GM21825 (cell line): ENCODE measurements around the gene MICALL2.

Experiments used
- ATAC-seq: cut with Tn5 transposase; IDR thresholded peaks from one replicate; pipeline ENCODE4 v1.9.1; 2021; ENCODE audit warnings: mild to moderate bottlenecking, moderate library complexity; ENCODE audit not compliant: unreplicated experiment

Gene MICALL2

DNA sequence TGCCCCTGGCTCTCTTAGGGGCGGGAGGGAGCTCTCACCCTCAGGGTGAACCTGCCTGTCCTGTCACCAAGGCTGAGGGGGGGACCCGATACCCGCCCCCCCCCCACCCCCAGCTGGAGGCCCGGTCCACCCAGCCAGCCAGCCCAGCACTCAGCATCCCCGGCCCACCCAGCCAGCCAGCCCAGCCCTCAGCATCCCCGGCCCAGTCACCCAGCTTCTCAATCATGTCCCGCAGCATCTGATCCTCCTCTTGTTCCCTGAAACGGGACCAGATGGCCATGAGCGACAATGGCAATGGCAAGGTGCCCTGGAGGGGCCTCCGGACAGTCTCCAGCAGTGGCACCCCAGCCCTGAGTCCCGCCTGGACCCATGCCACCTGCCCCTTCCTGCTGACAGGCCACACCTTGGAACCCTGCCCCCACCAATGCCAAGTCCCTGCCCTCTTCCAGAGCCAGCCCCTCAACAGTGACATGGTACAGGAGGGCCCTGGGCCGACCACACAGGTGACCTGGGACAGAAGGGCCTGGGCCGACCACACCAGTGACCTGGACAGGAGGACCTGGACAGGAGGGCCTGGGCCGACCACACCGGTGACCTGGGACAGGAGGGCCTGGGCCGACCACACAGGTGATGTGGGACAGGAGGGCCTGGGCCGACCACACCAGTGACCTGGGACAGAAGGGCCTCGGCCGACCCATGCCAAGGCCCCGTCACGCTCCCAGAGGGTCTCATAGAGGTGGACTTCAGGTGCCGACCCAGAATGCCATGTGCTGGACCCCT, 24.2 kb downstream of the MICALL2 start:
- ATAC-seq: no peak

- no peak for ATAC-seq
Observed at GRCh38 chr7:1434165-1434718, 25.0 kb downstream of the MICALL2 start.

DNA sequence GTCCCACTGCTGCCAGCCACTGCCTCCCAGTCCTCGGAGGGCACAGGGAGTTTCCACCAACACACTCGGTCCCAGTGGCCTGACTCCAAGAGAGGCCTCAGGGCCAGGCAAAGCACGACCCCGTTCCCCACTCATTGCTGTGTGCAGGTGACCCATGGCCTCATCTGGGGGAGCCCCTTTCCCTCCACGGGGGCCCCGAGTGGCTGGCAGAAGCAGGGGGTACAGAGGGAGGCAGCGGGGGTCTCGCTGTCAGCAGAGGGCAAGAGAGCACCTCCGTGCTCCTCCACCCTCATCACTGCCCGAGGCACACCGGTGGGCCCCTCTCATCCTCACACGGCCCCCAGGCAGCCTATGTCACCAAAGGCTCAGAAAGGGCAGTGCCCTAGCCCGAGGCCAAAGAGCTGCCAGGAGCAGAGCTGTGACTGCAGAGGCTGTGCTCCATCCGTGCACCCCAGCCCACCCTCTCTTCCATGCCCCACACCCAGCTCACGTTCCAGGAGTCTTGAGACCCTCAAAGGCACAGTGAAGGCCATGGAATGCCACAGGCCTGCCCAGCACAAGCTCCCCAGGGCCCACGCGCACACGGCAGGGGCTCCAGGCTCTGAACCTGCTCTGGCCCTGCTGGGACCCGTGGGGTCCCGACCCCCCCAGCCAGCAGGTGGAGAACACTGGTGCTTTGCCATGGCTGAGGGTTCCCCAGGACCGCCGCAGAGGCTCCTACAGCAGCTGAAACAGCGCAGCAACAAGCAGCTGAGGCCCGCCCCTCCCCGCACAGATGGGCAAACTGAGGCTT, 25.9 kb downstream of the MICALL2 start:
- ATAC-seq: no peak

GRCh38 chr7:1432411-1433082, 26.7 kb downstream of the MICALL2 start:
- ATAC-seq: no peak

- ATAC-seq: no peak
Observed at GRCh38 chr7:1431634-1432380, 27.5 kb downstream of the MICALL2 start.

DNA sequence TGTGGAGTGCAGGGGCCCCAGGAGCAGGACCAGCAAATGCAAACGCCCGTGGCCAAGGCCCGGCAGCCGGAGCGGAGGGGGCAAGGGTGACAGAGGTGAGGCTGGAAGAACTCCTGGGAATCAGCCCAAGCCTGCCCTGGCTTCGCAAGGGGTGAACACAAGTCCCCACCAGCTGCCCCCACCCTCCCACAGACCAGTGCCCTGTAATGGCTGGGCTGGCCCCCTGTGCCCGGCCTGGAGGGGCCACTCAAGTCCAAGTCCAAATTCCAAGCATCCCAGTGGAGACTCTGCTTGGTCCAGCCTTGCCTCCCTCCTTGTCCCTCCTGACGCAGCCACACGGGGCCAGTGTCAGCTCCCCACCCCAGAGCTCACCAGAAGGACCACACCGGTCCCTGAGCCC, 28.0 kb downstream of the MICALL2 start:
- ATAC-seq: no peak

GRCh38 chr7:1430056-1430845, 29.0 kb downstream of the MICALL2 start:
- ATAC-seq: no peak

DNA sequence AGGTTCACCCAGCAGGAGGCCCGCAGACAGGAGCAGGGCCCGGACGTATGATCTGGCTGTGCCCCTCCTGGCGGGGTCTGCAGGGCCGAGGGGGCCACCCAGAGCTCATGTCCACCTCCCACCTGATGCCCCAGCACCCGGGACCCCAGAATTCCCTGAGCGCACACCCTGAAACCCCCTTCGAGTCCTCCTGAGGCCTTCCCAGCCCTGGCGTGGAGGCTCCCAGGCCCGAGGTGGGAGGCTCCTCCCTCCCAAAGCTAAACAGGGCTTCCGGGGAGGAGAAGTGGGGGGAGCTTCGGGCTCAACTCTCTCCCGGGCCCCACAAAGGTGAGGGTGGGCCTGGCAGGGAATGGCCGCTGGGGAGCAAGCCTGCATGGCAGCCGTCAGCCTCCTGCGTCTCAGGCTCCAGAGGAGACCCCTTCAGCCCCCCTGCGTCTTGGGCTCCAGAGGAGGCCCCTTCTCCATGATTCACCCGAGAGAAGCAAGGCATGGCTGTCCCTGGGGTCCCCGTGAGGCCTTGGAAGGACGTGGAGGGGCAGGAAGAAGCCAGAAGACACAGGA, 30.2 kb downstream of the MICALL2 start:
- ATAC-seq: no peak

- no peak for ATAC-seq
Observed at GRCh38 chr7:1427064-1427657, 32.1 kb downstream of the MICALL2 start.

DNA sequence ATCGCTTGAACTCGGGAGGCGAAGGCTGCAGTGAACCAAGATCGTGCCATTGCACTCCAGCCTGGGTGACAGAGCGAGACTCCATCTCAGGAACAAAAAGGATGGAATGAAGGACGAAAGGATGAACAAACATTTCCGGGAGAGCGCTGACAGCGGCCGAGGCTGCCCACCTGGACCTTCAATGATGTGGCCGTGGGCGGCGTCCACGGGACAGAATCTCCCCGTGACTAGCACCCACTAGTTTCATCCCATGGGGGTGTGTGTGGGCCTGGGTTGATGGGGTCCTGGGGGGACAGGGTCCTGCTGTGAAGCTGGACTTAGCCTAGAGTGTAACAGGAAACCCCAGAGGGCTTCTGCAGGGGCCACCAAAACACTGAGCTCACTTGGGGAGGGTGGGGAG, 32.8 kb downstream of the MICALL2 start:
- ATAC-seq: no peak

- no peak for ATAC-seq
Observed at GRCh38 chr7:1425292-1426136, 33.8 kb downstream of the MICALL2 start.

DNA sequence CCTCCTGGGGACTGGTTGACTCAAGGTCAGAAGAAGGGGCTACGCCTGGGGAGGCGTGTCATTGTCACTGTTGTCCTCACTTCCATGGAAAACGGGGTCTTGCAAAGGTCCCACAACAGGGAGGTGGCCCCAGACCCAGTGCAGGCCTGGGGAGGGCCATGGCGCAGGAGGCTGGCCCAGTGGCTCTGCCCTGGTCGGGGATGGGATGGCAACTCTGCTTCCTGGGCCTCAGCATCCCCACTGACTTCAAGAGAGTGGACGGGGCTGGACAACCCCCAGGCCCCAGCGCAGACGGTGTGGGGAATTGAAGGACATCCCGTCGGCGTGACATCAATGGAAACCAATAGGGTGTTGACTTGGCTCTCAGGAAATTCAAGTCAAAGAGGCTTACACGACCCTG, 35.2 kb downstream of the MICALL2 start:
- ATAC-seq: no peak

GRCh38 chr7:1423264-1423811, 35.9 kb downstream of the MICALL2 start:
- ATAC-seq: no peak

DNA sequence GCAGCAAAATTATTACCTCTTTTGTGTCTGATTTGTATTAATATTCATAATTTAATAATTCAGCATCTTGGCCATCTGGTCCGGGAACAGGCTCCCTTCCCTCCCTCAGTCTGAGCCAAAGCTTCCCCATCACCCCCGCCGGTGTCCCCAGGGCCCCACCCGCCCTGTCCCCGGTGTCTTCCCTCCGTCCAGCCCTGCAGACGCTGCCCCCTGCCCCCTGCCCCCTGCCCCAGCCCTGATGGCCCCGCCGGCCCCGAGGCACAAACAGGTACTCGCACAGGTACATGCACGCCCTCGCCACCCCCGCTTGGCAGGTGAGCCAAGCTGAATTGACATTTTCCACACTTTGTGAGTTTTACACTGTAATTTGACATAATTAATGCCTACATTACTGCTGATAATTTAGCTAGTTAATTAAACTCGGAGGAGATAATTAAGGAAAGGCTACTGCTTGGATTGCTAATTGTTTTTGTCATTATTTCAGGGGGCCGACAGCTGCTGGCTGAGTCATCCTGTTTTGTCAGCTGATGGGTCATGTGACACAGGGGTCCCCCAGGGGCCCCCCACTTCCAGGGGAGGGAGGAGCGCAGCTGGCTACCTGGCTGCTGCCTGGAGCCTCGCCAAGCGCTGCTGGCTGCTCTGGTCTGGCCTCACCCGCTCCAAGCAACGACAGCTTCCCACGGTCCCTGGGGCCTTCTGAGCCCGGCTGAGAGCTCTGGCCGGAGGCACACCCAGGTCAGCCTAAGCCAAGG, 36.6 kb downstream of the MICALL2 start:
- ATAC-seq: no peak

DNA sequence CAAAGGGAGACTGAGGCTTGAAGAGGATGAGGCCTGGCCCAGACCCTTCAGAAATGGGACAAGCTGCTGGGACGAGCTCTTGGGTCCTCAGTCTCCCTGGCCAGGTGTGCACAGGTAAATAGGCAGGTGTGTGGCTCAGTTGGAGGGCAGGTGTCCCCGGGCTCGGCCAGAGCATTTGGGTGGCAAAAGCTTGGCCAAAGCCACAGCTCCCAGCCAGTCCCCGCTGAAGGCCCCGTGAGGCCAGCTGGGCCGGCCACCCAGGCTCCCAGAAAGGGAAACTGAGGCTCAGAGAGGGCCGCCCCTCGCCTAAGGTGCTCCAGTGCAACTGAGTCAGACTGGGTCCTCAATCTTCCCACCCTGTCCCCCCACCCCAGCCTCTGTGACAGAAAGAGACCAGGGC, 37.3 kb downstream of the MICALL2 start:
- no peak for ATAC-seq

DNA sequence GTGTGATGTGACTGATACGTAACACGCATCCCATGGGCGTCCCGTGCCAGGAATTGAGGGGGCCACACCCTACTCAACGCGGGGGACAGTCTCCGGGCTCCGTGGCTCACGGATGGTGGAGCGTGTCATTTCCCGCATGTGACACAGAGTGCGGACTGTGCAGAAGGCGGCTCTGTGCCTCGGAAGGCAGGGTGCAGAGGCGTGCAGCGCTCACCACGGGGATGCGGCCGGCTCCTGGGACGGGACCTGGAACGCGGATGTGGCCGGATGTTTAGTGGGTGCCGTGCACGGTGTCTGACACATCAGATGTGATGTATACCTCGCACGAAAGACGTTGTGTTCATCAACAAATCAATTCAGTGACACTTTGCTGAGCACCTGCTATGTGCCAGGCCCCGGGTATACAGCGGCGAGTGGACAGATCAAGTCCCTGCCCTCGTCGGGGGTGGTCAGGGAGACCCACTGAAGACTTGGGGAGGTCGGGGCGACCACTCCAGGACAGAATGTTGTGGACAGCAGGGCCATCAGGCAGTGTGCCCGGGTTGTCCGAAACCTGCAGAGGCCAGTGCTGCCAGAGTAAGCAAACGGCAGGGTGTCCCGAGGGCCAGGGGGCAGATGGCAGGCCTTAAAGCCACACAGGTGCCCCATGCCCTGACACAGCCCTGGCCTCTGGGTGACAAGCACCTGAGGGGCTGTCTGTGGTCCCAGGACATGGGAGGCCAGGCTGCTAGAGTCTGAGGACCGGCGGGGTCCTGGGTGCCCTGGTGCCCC, 38.1 kb downstream of the MICALL2 start:
- no peak for ATAC-seq

- no peak for ATAC-seq
Observed at GRCh38 chr7:1419688-1420087, 39.6 kb downstream of the MICALL2 start.
